HFFc6 (cell line): ENCODE data around the gene DENND1C. TPM values are rescaled to one million over a fixed set of nuclear protein-coding genes. Genes with fewer than 3 reads are reported as not detected.
A peak's percentile ranks its signal among the peaks of the same experiment; 100 is the strongest.

Experiments used
- DNase-seq: peaks from one replicate; pipeline ENCODE4 v3.0.0-alpha.2; 2018
- H3K27ac Mint-ChIP-seq: 2 replicates; pipeline ENCODE4 v1.8.0; 2020; ENCODE audit warnings: mild to moderate bottlenecking, mixed read lengths
- H3K27me3 Mint-ChIP-seq: 2 replicates; pipeline ENCODE4 v1.8.0; 2021; ENCODE audit warnings: mild to moderate bottlenecking, moderate library complexity, mixed read lengths; ENCODE audit not compliant: insufficient read depth
- H3K36me3 Mint-ChIP-seq: 2 replicates; pipeline ENCODE4 v1.8.0; 2021; ENCODE audit warnings: low read depth, mixed read lengths
- H3K4me1 Mint-ChIP-seq: 2 replicates; pipeline ENCODE4 v1.8.0; 2020; ENCODE audit warnings: low read depth, mixed read lengths
- H3K4me3 Mint-ChIP-seq: 2 replicates; pipeline ENCODE4 v1.8.0; 2020; ENCODE audit warnings: mild to moderate bottlenecking, moderate library complexity, mixed read lengths
- H3K9me3 Mint-ChIP-seq: 2 replicates; pipeline ENCODE4 v1.8.0; 2020; ENCODE audit warnings: mild to moderate bottlenecking, mixed read lengths
- CTCF ChIP-seq: fragments of 200-600 bp; sonication (generic); IDR thresholded peaks from 2 replicates; pipeline ENCODE4 v1.5.0; 2021; ENCODE audit warnings: antibody characterized with exemption, mild to moderate bottlenecking
- total RNA-seq, 6 experiments: library from RNA; stranded (reverse); fragmentation: NEBNext Ultra II Directional; extraction: Animal tissue kit (Norgen Biotek cat#: 25700); gene quantifications; 2 replicates in 1 of 6; 3 replicates in 5 of 6; pipeline ENCODE4 v1.2.3, GENCODE V29; 2021

The DENND1C gene
- total RNA-seq, 6 experiments from 2014 or later: not detected

GRCh38 chr19:6527893-6528543 lies 46.4 kb upstream of the DENND1C start:
- H3K4me1 Mint-ChIP-seq: peaks cover 23% of the 10 kb centered on the region
- H3K9me3 Mint-ChIP-seq: peaks cover 6% of the 10 kb centered on the region; the same call in 1 of the 2 replicates
- H3K27ac Mint-ChIP-seq: no peak overlapping the region
- H3K27me3 Mint-ChIP-seq: peaks cover 6% of the 10 kb centered on the region
- H3K4me3 Mint-ChIP-seq: no peak overlapping the region
- H3K36me3 Mint-ChIP-seq: peaks cover 7% of the 10 kb centered on the region
- TF ChIP-seq CTCF: no peak
- no peak for DNase-seq

- no peak for DNase-seq
- Mint-ChIP-seq H3K9me3 (no peaks in the 10 kb centered on the region), H3K27ac (no peak overlapping the region), H3K4me3 (no peak overlapping the region), H3K36me3 (no peaks in the 10 kb centered on the region), H3K4me1 (peaks cover 14% of the 10 kb centered on the region), H3K27me3 (peaks cover 3% of the 10 kb centered on the region)
- no peak for TF ChIP-seq CTCF
Observed at GRCh38 chr19:6524311-6524710, 42.7 kb upstream of the DENND1C start.

DNA sequence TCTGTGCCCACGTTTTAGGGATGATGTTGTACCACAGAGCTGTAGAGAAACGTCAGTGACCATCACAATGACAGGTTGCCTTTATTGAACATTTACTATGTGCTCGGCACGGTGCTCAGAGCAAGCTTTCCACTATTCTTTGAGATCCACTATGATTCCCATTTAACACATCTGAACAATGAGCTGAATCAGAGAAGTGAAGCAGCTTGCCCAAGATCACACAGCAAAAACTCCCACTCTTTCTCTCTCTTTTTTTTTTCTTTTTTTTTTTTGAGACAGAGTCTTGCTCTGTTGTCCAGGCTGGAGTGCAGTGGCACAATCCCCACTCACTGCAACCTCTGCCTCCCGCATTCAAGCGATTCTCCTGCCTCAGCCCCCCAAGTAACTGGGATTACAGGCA lies 41.1 kb upstream of the DENND1C start:
- no peak overlapping the region for H3K27ac Mint-ChIP-seq
- H3K27me3 Mint-ChIP-seq: peaks cover 6% of the 10 kb centered on the region
- no peaks in the 10 kb centered on the region for H3K9me3 Mint-ChIP-seq
- TF ChIP-seq CTCF: no peak
- no peak for DNase-seq
- H3K4me1 Mint-ChIP-seq: peaks cover 26% of the 10 kb centered on the region
- H3K36me3 Mint-ChIP-seq: no peaks in the 10 kb centered on the region
- H3K4me3 Mint-ChIP-seq: no peak overlapping the region

DNA sequence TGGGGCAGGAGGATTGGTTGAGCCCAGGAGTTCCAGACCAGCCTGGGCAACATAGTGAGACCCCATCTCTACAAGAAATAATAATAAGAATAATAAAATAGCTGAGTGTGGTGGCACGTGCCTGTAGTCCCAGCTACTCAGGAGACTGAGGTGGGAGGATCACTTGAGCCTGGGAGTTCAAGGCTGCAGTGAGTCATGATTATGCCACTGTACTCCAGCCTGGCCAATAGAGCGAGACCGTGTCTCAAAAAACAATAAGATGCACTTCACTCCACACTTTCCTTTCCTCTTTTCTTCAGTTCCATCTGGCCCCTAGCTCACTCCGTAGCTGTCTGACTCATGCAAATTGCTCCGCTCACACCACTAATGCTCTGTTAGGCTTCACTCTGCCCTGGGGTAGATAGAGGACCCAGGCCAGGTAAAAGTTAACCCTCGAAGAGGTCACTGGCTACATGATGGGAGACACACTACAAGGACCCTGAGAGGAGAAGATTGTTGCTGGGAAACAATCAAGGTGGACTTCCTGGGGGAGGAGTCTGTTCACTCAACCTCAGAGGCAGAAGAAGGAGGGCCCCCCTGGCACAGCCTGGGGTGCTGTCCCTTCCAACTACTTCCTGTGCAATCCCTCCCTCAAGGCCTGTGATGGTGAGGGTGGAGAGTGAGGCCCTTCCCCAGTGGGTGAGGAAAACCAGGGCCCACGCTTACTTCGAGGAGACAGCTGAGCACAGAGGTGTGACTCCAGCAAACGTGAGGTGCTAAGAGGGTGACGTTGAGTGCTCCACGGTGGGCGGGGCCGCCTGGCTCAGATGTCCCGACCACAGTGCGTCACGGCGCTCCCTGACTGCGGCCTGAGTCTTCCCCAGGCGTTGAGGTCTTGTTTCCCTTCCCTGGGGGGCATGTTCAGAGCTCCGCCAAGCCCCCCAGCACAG lies 40.4 kb upstream of the DENND1C start:
- Mint-ChIP-seq H3K27me3 (peaks cover 6% of the 10 kb centered on the region), H3K36me3 (no peaks in the 10 kb centered on the region), H3K4me1 (peaks cover 32% of the 10 kb centered on the region), H3K4me3 (no peak overlapping the region), H3K9me3 (no peaks in the 10 kb centered on the region), H3K27ac (no peak overlapping the region)
- TF ChIP-seq CTCF: no peak
- DNase-seq: no peak

DNA sequence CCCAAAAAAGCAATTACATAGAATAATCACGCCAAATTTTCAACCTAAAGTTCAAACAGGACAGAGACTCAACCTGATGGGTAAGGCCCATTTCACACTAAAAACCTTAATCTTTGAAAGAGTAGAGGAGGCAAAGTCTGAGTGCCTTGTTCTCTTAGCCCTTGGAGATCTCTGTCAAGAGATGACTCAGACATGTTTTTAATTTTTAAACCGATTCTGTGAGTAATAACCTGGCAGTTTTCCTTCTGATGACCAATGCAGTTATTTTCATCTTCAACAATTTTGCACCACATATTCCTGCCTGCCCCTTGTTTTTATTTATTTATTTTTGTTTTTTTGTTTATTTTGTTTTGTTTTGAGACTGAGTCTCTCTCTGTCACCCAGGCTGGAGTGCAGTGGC lies 37.7 kb upstream of the DENND1C start:
- H3K27ac Mint-ChIP-seq: no peak overlapping the region

More for the DNA sequence above, 37.7 kb upstream of the DENND1C start:
- TF ChIP-seq CTCF: no peak
- Mint-ChIP-seq H3K36me3 (no peaks in the 10 kb centered on the region), H3K27me3 (peaks cover 8% of the 10 kb centered on the region), H3K9me3 (no peaks in the 10 kb centered on the region), H3K4me3 (no peak overlapping the region), H3K4me1 (peaks cover 37% of the 10 kb centered on the region)
- peak; percentile 82 for DNase-seq
